ENCODE measurements around the gene OFD1. TPM values are rescaled to one million over a fixed set of nuclear protein-coding genes. Genes with fewer than 3 reads are reported as not detected.
"Not testable (repeated sequence)": the region's sequence is repeated elsewhere in the genome, so short reads cannot be mapped to it uniquely, and the experiment has no call there.

The OFD1 gene
- total and polyA plus RNA-seq, 5 donors, result 9.8 to 13.2 (median 12.3) TPM

- no peak for DNase-seq
- no peak overlapping the region for H3K27ac ChIP-seq (ENCODE audit: low read length)
- H3K4me1 ChIP-seq (ENCODE audit: control insufficient read depth, insufficient read depth, low read length), result peaks cover 12% of the 10 kb centered on the region
- WGBS, result 79% methylated on average over 3 of the region's 3 CpGs
- H3K27me3 ChIP-seq (ENCODE audit: control insufficient read depth, insufficient read depth), result no peaks in the 10 kb centered on the region
- no peaks in the 10 kb centered on the region for H3K9me3 ChIP-seq (ENCODE audit: control insufficient read depth, low read length)
- no peak for ATAC-seq
- H3K4me3 ChIP-seq (ENCODE audit: low read length), result no peak overlapping the region
- intact Hi-C loops (cut with DNase I), result no loop called here
Measured at GRCh38 chrX:13703135-13703534, 31.4 kb upstream of the OFD1 start.

- Histone ChIP-seq H3K27ac (ENCODE audit: low read length) (no peak overlapping the region), H3K4me1 (ENCODE audit: control insufficient read depth, insufficient read depth, low read length) (peaks cover 12% of the 10 kb centered on the region), H3K27me3 (ENCODE audit: control insufficient read depth, insufficient read depth) (no peaks in the 10 kb centered on the region), H3K4me3 (ENCODE audit: low read length) (no peak overlapping the region), H3K9me3 (ENCODE audit: control insufficient read depth, low read length) (no peaks in the 10 kb centered on the region)
- DNase-seq (no peak), ATAC-seq (no peak)
- intact Hi-C loops (cut with DNase I), result no loop called here
- WGBS, result 35% methylated on average over 3 of the region's 3 CpGs
Measured at GRCh38 chrX:13703589-13703988, 31.0 kb upstream of the OFD1 start.

GRCh38 chrX:13711141-13711540, 23.4 kb upstream of the OFD1 start:
- WGBS, result 56% methylated on average over 4 of the region's 4 CpGs
- ATAC-seq, result no peak
- no peak for DNase-seq
- H3K4me1 ChIP-seq (ENCODE audit: control insufficient read depth, insufficient read depth, low read length), result no peaks in the 10 kb centered on the region
- H3K9me3 ChIP-seq (ENCODE audit: control insufficient read depth, low read length), result no peaks in the 10 kb centered on the region
- H3K27me3 ChIP-seq (ENCODE audit: control insufficient read depth, insufficient read depth), result no peaks in the 10 kb centered on the region
- H3K4me3 ChIP-seq (ENCODE audit: low read length), result no peak overlapping the region
- H3K27ac ChIP-seq (ENCODE audit: low read length), result no peak overlapping the region
- intact Hi-C loops (cut with DNase I), result no loop called here

GRCh38 chrX:13716455-13716854, 18.1 kb upstream of the OFD1 start:
- no peaks in the 10 kb centered on the region for H3K27me3 ChIP-seq (ENCODE audit: control insufficient read depth, insufficient read depth)
- no peak for DNase-seq
- 79% methylated on average over 9 of the region's 9 CpGs for WGBS
- intact Hi-C loops (cut with DNase I), result no loop called here
- H3K27ac ChIP-seq (ENCODE audit: low read length), result no peak overlapping the region
- ATAC-seq, result no peak
- no peak overlapping the region for H3K4me3 ChIP-seq (ENCODE audit: low read length)
- no peaks in the 10 kb centered on the region for H3K9me3 ChIP-seq (ENCODE audit: control insufficient read depth, low read length)
- no peaks in the 10 kb centered on the region for H3K4me1 ChIP-seq (ENCODE audit: control insufficient read depth, insufficient read depth, low read length)

GRCh38 chrX:13716905-13717304, 17.6 kb upstream of the OFD1 start:
- Histone ChIP-seq H3K27ac (ENCODE audit: low read length) (no peak overlapping the region), H3K9me3 (ENCODE audit: control insufficient read depth, low read length) (no peaks in the 10 kb centered on the region), H3K4me3 (ENCODE audit: low read length) (no peak overlapping the region), H3K27me3 (ENCODE audit: control insufficient read depth, insufficient read depth) (no peaks in the 10 kb centered on the region), H3K4me1 (ENCODE audit: control insufficient read depth, insufficient read depth, low read length) (peaks cover 1% of the 10 kb centered on the region)
- intact Hi-C loops (cut with DNase I), result no loop called here
- 91% methylated on average over 6 of the region's 6 CpGs for WGBS
- no peak for ATAC-seq
- DNase-seq, result no peak

GRCh38 chrX:13717700-13718472, 16.7 kb upstream of the OFD1 start:
- Histone ChIP-seq H3K27ac (ENCODE audit: low read length) (peak overlapping the region; percentile 2), H3K4me1 (ENCODE audit: control insufficient read depth, insufficient read depth, low read length) (peaks cover 3% of the 10 kb centered on the region), H3K9me3 (ENCODE audit: control insufficient read depth, low read length) (no peaks in the 10 kb centered on the region), H3K27me3 (ENCODE audit: control insufficient read depth, insufficient read depth) (no peaks in the 10 kb centered on the region), H3K4me3 (ENCODE audit: low read length) (no peak overlapping the region)
- ATAC-seq (peak; percentile 64 to 69), DNase-seq (peak; percentile 30 to 74 (median 56))
- WGBS, result 54% methylated on average over 7 of the region's 7 CpGs
- intact Hi-C loops (cut with DNase I), result no loop called here

GRCh38 chrX:13719192-13719856, 15.2 kb upstream of the OFD1 start:
- Histone ChIP-seq H3K27me3 (ENCODE audit: control insufficient read depth, insufficient read depth) (no peaks in the 10 kb centered on the region), H3K4me3 (ENCODE audit: low read length) (no peak overlapping the region), H3K9me3 (ENCODE audit: control insufficient read depth, low read length) (no peaks in the 10 kb centered on the region), H3K4me1 (ENCODE audit: control insufficient read depth, insufficient read depth, low read length) (peaks cover 3% of the 10 kb centered on the region), H3K27ac (ENCODE audit: low read length) (no peak overlapping the region)
- intact Hi-C loops (cut with DNase I), result no loop called here
- no peak for DNase-seq
- ATAC-seq, result no peak
- 93% methylated on average over 3 of the region's 3 CpGs for WGBS

GRCh38 chrX:13721371-13721770, 13.2 kb upstream of the OFD1 start:
- Histone ChIP-seq H3K27ac (ENCODE audit: low read length) (peak overlapping the region; percentile 58), H3K9me3 (ENCODE audit: control insufficient read depth, low read length) (no peaks in the 10 kb centered on the region), H3K27me3 (ENCODE audit: control insufficient read depth, insufficient read depth) (no peaks in the 10 kb centered on the region), H3K4me1 (ENCODE audit: control insufficient read depth, insufficient read depth, low read length) (peaks cover 3% of the 10 kb centered on the region), H3K4me3 (ENCODE audit: low read length) (no peak overlapping the region)
- WGBS, result 78% methylated on average over 4 of the region's 4 CpGs
- intact Hi-C loops (cut with DNase I), result no loop called here
- no peak for DNase-seq
- no peak for ATAC-seq

- DNase-seq (no peak), ATAC-seq (peak; percentile 46 to 69)
- Histone ChIP-seq H3K27me3 (ENCODE audit: control insufficient read depth, insufficient read depth) (no peaks in the 10 kb centered on the region), H3K4me3 (ENCODE audit: low read length) (no peak overlapping the region), H3K9me3 (ENCODE audit: control insufficient read depth, low read length) (no peaks in the 10 kb centered on the region), H3K4me1 (ENCODE audit: control insufficient read depth, insufficient read depth, low read length) (peaks cover 3% of the 10 kb centered on the region), H3K27ac (ENCODE audit: low read length) (no peak overlapping the region)
- intact Hi-C loops (cut with DNase I), result no loop called here
- 44% methylated on average over 7 of the region's 7 CpGs for WGBS
Measured at GRCh38 chrX:13721819-13722519, 12.6 kb upstream of the OFD1 start.

- 85% methylated on average over 9 of the region's 9 CpGs for WGBS
- intact Hi-C loops (cut with DNase I); H3K27me3 ChIP-seq (ENCODE audit: control insufficient read depth, insufficient read depth); DNase-seq; H3K4me1 ChIP-seq (ENCODE audit: control insufficient read depth, insufficient read depth, low read length); ATAC-seq; H3K4me3 ChIP-seq (ENCODE audit: low read length); H3K9me3 ChIP-seq (ENCODE audit: control insufficient read depth, low read length); H3K27ac ChIP-seq (ENCODE audit: low read length): not testable (repeated sequence)
Measured at GRCh38 chrX:13724878-13725277, 9.7 kb upstream of the OFD1 start.

GRCh38 chrX:13726583-13726982, 8.0 kb upstream of the OFD1 start:
- H3K9me3 ChIP-seq (ENCODE audit: control insufficient read depth, low read length); H3K4me3 ChIP-seq (ENCODE audit: low read length); H3K27ac ChIP-seq (ENCODE audit: low read length); intact Hi-C loops (cut with DNase I); H3K4me1 ChIP-seq (ENCODE audit: control insufficient read depth, insufficient read depth, low read length); ATAC-seq; H3K27me3 ChIP-seq (ENCODE audit: control insufficient read depth, insufficient read depth); DNase-seq: not testable (repeated sequence)
- WGBS, result 96% methylated on average over 2 of the region's 2 CpGs
